Kidney (tissue), 14 donors: Measurements from ENCODE around the gene FMOD. TPM values are rescaled to one million over a fixed set of nuclear protein-coding genes. Genes with fewer than 3 reads are reported as not detected.

Experiments
- DNase-seq, 5 donors: peaks; one replicate each; pipeline ENCODE4 v3.0.0-alpha.2; 2013 to 2020
- FAIRE-seq: peaks from 2 replicates; lab custom pipeline; 2012; peaks lifted over from hg19 to GRCh38; lab: Jason Lieb, UNC
- H3K27ac ChIP-seq, 2 donors: one replicate each; pipeline ENCODE4 v1.7.0; 2013; ENCODE audit warnings: low read depth in 2 of 2, low read length in 2 of 2, inconsistent platforms in 1 of 2
- H3K27me3 ChIP-seq: one replicate; pipeline ENCODE4 v1.7.1; 2013; ENCODE audit warnings: low read length, inconsistent platforms; ENCODE audit not compliant: control insufficient read depth, insufficient read depth
- H3K36me3 ChIP-seq, 3 donors: one replicate each; pipeline versions ENCODE4 v1.7.0 to v1.7.1; 2013; ENCODE audit warnings: low read length in 3 of 3, control low read depth in 1 of 3, inconsistent platforms in 1 of 3; ENCODE audit not compliant: insufficient read depth in 3 of 3, control insufficient read depth in 2 of 3
- H3K4me1 ChIP-seq, 3 donors: one replicate each; pipeline versions ENCODE4 v1.7.0 to v1.7.1; 2013; ENCODE audit warnings: low read length in 3 of 3, inconsistent platforms in 1 of 3, low read depth in 1 of 3; ENCODE audit not compliant: control insufficient read depth in 2 of 3, insufficient read depth in 2 of 3
- H3K4me3 ChIP-seq, 3 donors: one replicate each; pipeline versions ENCODE4 v1.7.0 to v1.8.1; 2013; ENCODE audit warnings: low read length in 3 of 3, control low read depth in 1 of 3, inconsistent platforms in 1 of 3
- H3K9ac ChIP-seq, 3 donors: one replicate each; pipeline versions ENCODE4 v1.7.0 to v1.7.1; 2013; ENCODE audit warnings: low read length in 3 of 3, control low read depth in 1 of 3, inconsistent platforms in 1 of 3
- H3K9me3 ChIP-seq, 3 donors: one replicate each; pipeline versions ENCODE4 v1.7.0 to v1.7.1; 2013; ENCODE audit warnings: low read length in 3 of 3, control low read depth in 1 of 3, inconsistent platforms in 1 of 3; ENCODE audit not compliant: control insufficient read depth in 2 of 3, insufficient read depth in 1 of 3
- CTCF ChIP-seq: IDR thresholded peaks from 3 replicates; pipeline ENCODE4 v1.5.1; 2012; ENCODE audit warnings: mild to moderate bottlenecking, moderate library complexity, borderline replicate concordance; ENCODE audit not compliant: insufficient read depth; ENCODE audit errors: extremely low read depth
- intact Hi-C: fragments of 100-400 bp; cut with DNase I; formaldehyde crosslinking; loops from one replicate; pipeline ENCODE4 v1.11.1; 2022
- polyA plus RNA-seq: library from polyadenylated mRNA; stranded (reverse); fragments of 350-450 nt; fragmentation: Illumina TruSeq; extraction: RNeasy Lipid Tissue Mini Kit (QIAGEN cat#74804); gene quantifications from one replicate; pipeline ENCODE4 v1.2.3, GENCODE V29; 2014; ENCODE audit warnings: low read depth, low replicate concordance; ENCODE audit not compliant: insufficient read depth
- total RNA-seq: library from RNA; stranded (reverse); fragmentation: NEBNext Ultra II Directional; extraction: Animal tissue kit (Norgen Biotek cat#: 25700); gene quantifications from one replicate; pipeline ENCODE4 v1.2.1, GENCODE V29; 2021
- donor health status: control.
- donor health status: control.
- donor health status: control.
- donor health status: control.
- donor health status: control.
- donor health status: DM: yes; HTN: yes; CAD: no.
- donor health status: Normal renal cell carcinoma (clear cell type).

FMOD gene
- total and polyA plus RNA-seq, 2 donors from 2014 or later: 7.0 to 22.3 TPM

- Histone ChIP-seq H3K4me3 (no peak overlapping the region), H3K36me3 (no peaks in the 10 kb centered on the region), H3K4me1 (no peaks in the 10 kb centered on the region), H3K27me3 (no peaks in the 10 kb centered on the region), H3K9ac (no peak overlapping the region), H3K27ac (no peak overlapping the region), H3K9me3 (no peaks in the 10 kb centered on the region)
- FAIRE-seq (no peak), DNase-seq (no peak)
- intact Hi-C loops: no loop called here
- no peak for TF ChIP-seq CTCF
These were observed 13.9 kb upstream of the FMOD start for GRCh38 chr1:203364806-203365205.

DNA sequence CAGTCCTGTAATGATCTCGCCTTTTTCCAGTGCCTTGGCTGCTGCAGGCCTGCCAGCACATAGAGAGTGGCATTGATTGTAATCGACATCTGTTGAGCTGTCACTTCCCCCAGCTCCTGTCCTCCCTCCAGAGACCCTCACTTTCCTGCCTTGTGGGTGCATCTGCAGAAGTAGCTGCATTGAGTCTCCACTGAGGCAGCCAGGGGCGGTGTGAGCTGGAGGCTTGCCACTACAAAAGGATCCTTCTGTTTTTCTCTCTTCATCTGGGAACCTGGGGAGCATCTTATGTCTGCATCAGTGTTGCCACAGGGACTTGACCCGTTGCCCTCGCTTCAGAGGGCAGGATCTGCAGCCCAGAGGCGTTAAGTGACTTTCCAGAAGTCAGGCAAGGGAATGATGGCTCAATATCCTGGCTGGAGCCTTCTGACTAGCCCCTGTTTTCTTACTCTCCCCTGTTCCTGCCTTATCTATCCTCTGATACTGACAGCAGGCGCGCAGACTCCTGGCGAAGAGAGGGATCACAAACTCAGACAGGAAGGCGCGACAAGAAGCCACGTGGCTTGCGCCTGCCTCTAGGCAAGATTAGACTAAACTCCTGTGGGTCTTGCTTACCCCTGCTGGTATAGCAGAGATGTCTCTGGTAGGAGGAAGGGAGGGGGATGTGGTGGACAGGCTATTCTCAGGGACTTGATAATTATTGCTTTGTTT lies 13.3 kb upstream of the FMOD start:
- intact Hi-C loops: no loop called here
- DNase-seq (peak in 1 of 5 donors; percentile 48), FAIRE-seq (no peak)
- Histone ChIP-seq H3K36me3 (no peaks in the 10 kb centered on the region), H3K4me3 (no peak overlapping the region), H3K4me1 (no peaks in the 10 kb centered on the region), H3K27me3 (no peaks in the 10 kb centered on the region), H3K27ac (no peak overlapping the region), H3K9ac (no peak overlapping the region), H3K9me3 (no peaks in the 10 kb centered on the region)
- no peak for TF ChIP-seq CTCF

DNA sequence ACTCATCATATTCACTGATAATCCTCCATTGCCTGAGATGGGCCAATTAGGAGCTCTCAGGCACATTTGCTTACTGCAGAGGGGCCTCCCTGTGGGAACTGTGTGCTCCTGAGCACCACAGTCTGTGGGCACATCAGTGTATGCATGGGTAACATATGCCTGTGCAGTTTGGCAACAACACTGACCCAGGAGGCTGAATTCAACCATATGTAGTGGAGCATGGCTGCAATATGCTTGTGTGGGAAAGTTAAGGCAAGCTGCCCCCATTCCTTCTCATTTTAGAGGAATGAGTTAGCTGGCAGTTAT lies 11.8 kb upstream of the FMOD start:
- intact Hi-C loops: no loop called here
- Histone ChIP-seq H3K9ac (no peak overlapping the region), H3K9me3 (no peaks in the 10 kb centered on the region), H3K4me3 (no peak overlapping the region), H3K4me1 (no peaks in the 10 kb centered on the region), H3K36me3 (no peaks in the 10 kb centered on the region), H3K27ac (no peak overlapping the region), H3K27me3 (no peaks in the 10 kb centered on the region)
- DNase-seq (no peak), FAIRE-seq (no peak)
- no peak for TF ChIP-seq CTCF
